Muscle layer of duodenum (tissue), 2 donors: ENCODE results near the gene PIN1.
A peak's percentile ranks its signal among the peaks of the same experiment; 100 is the strongest.
"Not testable (repeated sequence)": the region's sequence is repeated elsewhere in the genome, so short reads cannot be mapped to it uniquely, and the experiment has no call there.

ENCODE experiments used
- H3K27ac ChIP-seq: one replicate; pipeline ENCODE4 v1.7.0; 2013; ENCODE audit warnings: mild to moderate bottlenecking, low read length
- H3K27me3 ChIP-seq: one replicate; pipeline ENCODE4 v1.7.0; 2013; ENCODE audit warnings: low read depth, mild to moderate bottlenecking, control low read depth, low read length
- H3K36me3 ChIP-seq, 2 donors: one replicate each; pipeline ENCODE4 v1.7.0; 2013; ENCODE audit warnings: low read length in 2 of 2, control low read depth in 1 of 2, mild to moderate bottlenecking in 1 of 2; ENCODE audit not compliant: insufficient read depth in 2 of 2, control insufficient read depth in 1 of 2
- H3K4me1 ChIP-seq, 2 donors: one replicate each; pipeline ENCODE4 v1.7.0; 2013; ENCODE audit warnings: low read length in 2 of 2, mild to moderate bottlenecking in 2 of 2, control low read depth in 1 of 2, moderate library complexity in 1 of 2; ENCODE audit not compliant: insufficient read depth in 2 of 2, control insufficient read depth in 1 of 2
- H3K4me3 ChIP-seq, 2 donors: one replicate each; pipeline ENCODE4 v1.7.0; 2013; ENCODE audit warnings: low read length in 2 of 2, low read depth in 1 of 2, mild to moderate bottlenecking in 1 of 2
- H3K9me3 ChIP-seq, 2 donors: one replicate each; pipeline ENCODE4 v1.7.0; 2013; ENCODE audit warnings: low read length in 2 of 2, control low read depth in 1 of 2, mild to moderate bottlenecking in 1 of 2; ENCODE audit not compliant: control insufficient read depth in 1 of 2
- donor health status: healthy.

PIN1 gene

GRCh38 chr19:9834726-9835506 is at the start of gene PIN1:
TSS of gene PIN1 (plus strand) at chr19:9835318. CDS start at chr19:9835345, 27 bp downstream.
- Histone ChIP-seq H3K9me3 (no peaks in the 10 kb centered on the region), H3K27me3 (no peaks in the 10 kb centered on the region), H3K36me3 (peaks cover 3 to 15% of the 10 kb centered on the region in 2 donors), H3K4me1 (peaks cover 0 to 24% of the 10 kb centered on the region in 2 donors), H3K27ac (no peak within 1 kb of the TSS), H3K4me3 (peak within 1 kb of the TSS; percentile 77 to 98)

GRCh38 chr19:9785367-9786331 is 49.5 kb upstream of the PIN1 start:
- no peaks in the 10 kb centered on the region for H3K9me3 ChIP-seq
- H3K4me3 ChIP-seq: peak overlapping the region; percentile 64 to 86
- H3K4me1 ChIP-seq: no peaks in the 10 kb centered on the region
- H3K27ac ChIP-seq: peak overlapping the region; percentile 88
- no peaks in the 10 kb centered on the region for H3K27me3 ChIP-seq
- no peaks in the 10 kb centered on the region for H3K36me3 ChIP-seq

- Histone ChIP-seq H3K27ac (peak overlapping the region; percentile 88), H3K4me1 (peaks cover 0 to 3% of the 10 kb centered on the region in 2 donors), H3K36me3 (no peaks in the 10 kb centered on the region), H3K9me3 (no peaks in the 10 kb centered on the region), H3K4me3 (peak overlapping the region; percentile 64 to 86), H3K27me3 (no peaks in the 10 kb centered on the region)
Measured at GRCh38 chr19:9786342-9786741, 48.8 kb upstream of the PIN1 start.

GRCh38 chr19:9786819-9787218 is 48.3 kb upstream of the PIN1 start:
- Histone ChIP-seq H3K27ac (no peak overlapping the region), H3K9me3 (no peaks in the 10 kb centered on the region), H3K4me3 (peak overlapping the region in 1 of 2 donors; percentile 11), H3K27me3 (no peaks in the 10 kb centered on the region), H3K4me1 (peaks cover 0 to 3% of the 10 kb centered on the region in 2 donors), H3K36me3 (no peaks in the 10 kb centered on the region)

- not testable (repeated sequence) for H3K4me3 ChIP-seq, H3K27ac ChIP-seq, H3K4me1 ChIP-seq, H3K36me3 ChIP-seq, H3K27me3 ChIP-seq, H3K9me3 ChIP-seq
Measured at GRCh38 chr19:9788604-9789003, 46.5 kb upstream of the PIN1 start.

GRCh38 chr19:9789066-9789465 is 46.1 kb upstream of the PIN1 start:
- Histone ChIP-seq H3K4me3 (no peak overlapping the region), H3K9me3 (no peaks in the 10 kb centered on the region), H3K4me1 (peaks cover 0 to 3% of the 10 kb centered on the region in 2 donors), H3K27ac (no peak overlapping the region), H3K36me3 (no peaks in the 10 kb centered on the region), H3K27me3 (no peaks in the 10 kb centered on the region)

GRCh38 chr19:9789579-9789978 is 45.5 kb upstream of the PIN1 start:
- H3K4me3 ChIP-seq, H3K9me3 ChIP-seq, H3K4me1 ChIP-seq, H3K27ac ChIP-seq, H3K27me3 ChIP-seq, H3K36me3 ChIP-seq: not testable (repeated sequence)

- H3K27ac ChIP-seq: peak overlapping the region; percentile 31
Measured at GRCh38 chr19:9791073-9791367, 44.1 kb upstream of the PIN1 start.

GRCh38 chr19:9791552-9792205 is 43.4 kb upstream of the PIN1 start:
- H3K4me3 ChIP-seq: peak overlapping the region; percentile 56 to 77
- H3K36me3 ChIP-seq: no peaks in the 10 kb centered on the region

More at GRCh38 chr19:9791073-9791367, 44.1 kb upstream of the PIN1 start:
- not testable (repeated sequence) for H3K9me3 ChIP-seq, H3K4me1 ChIP-seq, H3K4me3 ChIP-seq, H3K36me3 ChIP-seq, H3K27me3 ChIP-seq

GRCh38 chr19:9792206-9793070 is 42.7 kb upstream of the PIN1 start:
- H3K9me3 ChIP-seq: no peaks in the 10 kb centered on the region
- H3K4me3 ChIP-seq: peak overlapping the region; percentile 68 to 77
- peaks cover 0 to 3% of the 10 kb centered on the region in 2 donors for H3K4me1 ChIP-seq
- H3K27ac ChIP-seq: peak overlapping the region; percentile 67
- no peaks in the 10 kb centered on the region for H3K27me3 ChIP-seq
- no peaks in the 10 kb centered on the region for H3K36me3 ChIP-seq

More at GRCh38 chr19:9791552-9792205, 43.4 kb upstream of the PIN1 start:
- Histone ChIP-seq H3K27me3 (no peaks in the 10 kb centered on the region), H3K9me3 (no peaks in the 10 kb centered on the region), H3K4me1 (peaks cover 0 to 3% of the 10 kb centered on the region in 2 donors), H3K27ac (peak overlapping the region; percentile 63)
